Neural progenitor cell (in vitro differentiated cells): ENCODE measurements around the gene RAN. TPM values are rescaled to one million over a fixed set of nuclear protein-coding genes. Genes with fewer than 3 reads are reported as not detected.
A peak's percentile ranks its signal among the peaks of the same experiment; 100 is the strongest.

Experiments used
- DNase-seq: peaks from one replicate; pipeline ENCODE4 v3.0.0-alpha.2; 2016; ENCODE audit warnings: low spot score
- H2AFZ ChIP-seq: fragments of 200-600 bp; sonication (generic); replicated peaks from 2 replicates; pipeline ENCODE4 v1.6.1; 2016; ENCODE audit warnings: antibody characterized with exemption
- H3F3A ChIP-seq: fragments of 200-600 bp; sonication (generic); 2 replicates; pipeline ENCODE4 v1.6.1; 2016; ENCODE audit warnings: antibody characterized with exemption, low read depth
- H3K27ac ChIP-seq: fragments of 200-600 bp; sonication (generic); 2 replicates; pipeline ENCODE4 v1.5.1; 2016; ENCODE audit warnings: mild to moderate bottlenecking
- H3K27me3 ChIP-seq: fragments of 200-600 bp; sonication (generic); 2 replicates; pipeline ENCODE4 v1.6.1; 2016; ENCODE audit warnings: mild to moderate bottlenecking, moderate library complexity
- H3K36me3 ChIP-seq: fragments of 200-600 bp; sonication (generic); 2 replicates; pipeline ENCODE4 v1.5.1; 2016
- H3K4me1 ChIP-seq: fragments of 200-600 bp; sonication (generic); 2 replicates; pipeline ENCODE4 v1.6.1; 2016; ENCODE audit warnings: mixed run types
- H3K4me2 ChIP-seq: fragments of 200-600 bp; sonication (generic); 2 replicates; pipeline ENCODE4 v1.6.1; 2016
- H3K4me3 ChIP-seq: fragments of 200-600 bp; sonication (generic); 2 replicates; pipeline ENCODE4 v1.5.1; 2016
- H3K79me2 ChIP-seq: fragments of 200-600 bp; sonication (generic); 2 replicates; pipeline ENCODE4 v1.6.1; 2016; ENCODE audit warnings: low read depth
- H3K9ac ChIP-seq: fragments of 200-600 bp; sonication (generic); 2 replicates; pipeline ENCODE4 v1.6.1; 2016
- H3K9me3 ChIP-seq: fragments of 200-600 bp; sonication (generic); 2 replicates; pipeline ENCODE4 v1.5.1; 2016; ENCODE audit warnings: low read depth
- H4K20me1 ChIP-seq: fragments of 200-600 bp; sonication (generic); 2 replicates; pipeline ENCODE4 v1.6.1; 2016; ENCODE audit warnings: low read depth
- H3K27ac Mint-ChIP-seq: 3 replicates; pipeline ENCODE4 v1.8.0; 2021; ENCODE audit warnings: mixed read lengths
- H3K27me3 Mint-ChIP-seq: 2 replicates; pipeline ENCODE4 v1.8.0; 2022; ENCODE audit warnings: low read depth, mild to moderate bottlenecking, inconsistent platforms, moderate library complexity, mixed read lengths; ENCODE audit not compliant: insufficient read depth
- H3K36me3 Mint-ChIP-seq: 3 replicates; pipeline ENCODE4 v1.8.0; 2021; ENCODE audit warnings: mixed read lengths
- H3K4me1 Mint-ChIP-seq: 3 replicates; pipeline ENCODE4 v1.8.0; 2021; ENCODE audit warnings: mixed read lengths
- H3K4me3 Mint-ChIP-seq: 3 replicates; pipeline ENCODE4 v1.8.0; 2021; ENCODE audit warnings: mild to moderate bottlenecking, moderate library complexity, mixed read lengths
- H3K9me3 Mint-ChIP-seq: 3 replicates; pipeline ENCODE4 v1.8.0; 2020; ENCODE audit warnings: mixed read lengths
- EZH2 ChIP-seq: fragments of 200-600 bp; sonication (generic); IDR thresholded peaks from 2 replicates; pipeline ENCODE4 v1.6.1; 2017; ENCODE audit warnings: antibody characterized with exemption, mild to moderate bottlenecking, moderate library complexity
- EZH2phosphoT487 ChIP-seq: fragments of 200-600 bp; sonication (generic); IDR thresholded peaks from 2 replicates; pipeline ENCODE4 v1.6.1; 2017; ENCODE audit warnings: antibody characterized with exemption
- total RNA-seq: library from RNA; depleted of rRNA; stranded (reverse); fragments of >200 nt; gene quantifications from 2 replicates; pipeline ENCODE4 v1.2.3, GENCODE V29; 2015; ENCODE audit warnings: low replicate concordance
- TF ChIP-seq, protein P1 (sequence below): fragments of 200-600 bp; sonication (generic); IDR thresholded peaks from 2 replicates; pipeline ENCODE4 v1.5.1; 2017; ENCODE audit warnings: antibody characterized with exemption, mild to moderate bottlenecking

Gene RAN
- total RNA-seq, 1 donor from 2014 or later = 1,370 TPM

DNA sequence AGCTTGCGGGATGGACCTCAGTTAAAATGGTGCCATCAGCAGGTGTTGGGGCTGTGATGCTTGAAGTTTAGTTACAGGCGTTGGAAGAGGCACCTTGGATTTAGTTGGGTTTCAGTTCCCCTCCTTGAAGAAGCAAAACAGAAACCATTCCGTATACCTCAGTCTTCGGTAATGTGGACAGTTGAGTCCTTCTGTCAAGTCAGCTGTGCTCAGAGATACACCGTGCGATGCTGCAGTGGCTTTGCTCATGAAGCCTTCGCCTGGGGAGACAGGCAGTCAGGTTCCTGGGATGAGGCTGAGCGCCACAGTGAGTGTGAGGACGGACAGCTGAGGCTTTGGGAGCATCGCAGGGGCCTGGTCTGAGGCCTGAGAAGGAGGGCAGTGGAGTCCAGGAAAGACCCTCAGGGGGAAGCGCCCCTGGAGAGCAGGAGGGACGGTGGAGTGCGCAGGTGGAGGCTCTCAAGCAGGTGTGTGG lies 7.4 kb downstream of the RAN start:
- no peak for DNase-seq
- Mint-ChIP-seq H3K36me3 (peaks cover 24% of the 10 kb centered on the region), H3K4me3 (no peak overlapping the region), H3K27me3 (peaks cover 8% of the 10 kb centered on the region), H3K4me1 (peaks cover 26% of the 10 kb centered on the region), H3K27ac (peak overlapping the region; percentile 61), H3K9me3 (no peaks in the 10 kb centered on the region)
- Histone ChIP-seq H3K9ac (no peak overlapping the region), H2AFZ (no peak overlapping the region), H3K27me3 (no peaks in the 10 kb centered on the region), H3K4me3 (no peak overlapping the region), H3F3A (peaks cover 57% of the 10 kb centered on the region), H3K27ac (no peak overlapping the region), H3K4me2 (no peak overlapping the region), H3K79me2 (peaks cover 25% of the 10 kb centered on the region), H3K36me3 (peaks cover 21% of the 10 kb centered on the region), H3K9me3 (no peaks in the 10 kb centered on the region), H3K4me1 (peaks cover 7% of the 10 kb centered on the region), H4K20me1 (peaks cover 54% of the 10 kb centered on the region)
- TF ChIP-seq, protein P1, sequence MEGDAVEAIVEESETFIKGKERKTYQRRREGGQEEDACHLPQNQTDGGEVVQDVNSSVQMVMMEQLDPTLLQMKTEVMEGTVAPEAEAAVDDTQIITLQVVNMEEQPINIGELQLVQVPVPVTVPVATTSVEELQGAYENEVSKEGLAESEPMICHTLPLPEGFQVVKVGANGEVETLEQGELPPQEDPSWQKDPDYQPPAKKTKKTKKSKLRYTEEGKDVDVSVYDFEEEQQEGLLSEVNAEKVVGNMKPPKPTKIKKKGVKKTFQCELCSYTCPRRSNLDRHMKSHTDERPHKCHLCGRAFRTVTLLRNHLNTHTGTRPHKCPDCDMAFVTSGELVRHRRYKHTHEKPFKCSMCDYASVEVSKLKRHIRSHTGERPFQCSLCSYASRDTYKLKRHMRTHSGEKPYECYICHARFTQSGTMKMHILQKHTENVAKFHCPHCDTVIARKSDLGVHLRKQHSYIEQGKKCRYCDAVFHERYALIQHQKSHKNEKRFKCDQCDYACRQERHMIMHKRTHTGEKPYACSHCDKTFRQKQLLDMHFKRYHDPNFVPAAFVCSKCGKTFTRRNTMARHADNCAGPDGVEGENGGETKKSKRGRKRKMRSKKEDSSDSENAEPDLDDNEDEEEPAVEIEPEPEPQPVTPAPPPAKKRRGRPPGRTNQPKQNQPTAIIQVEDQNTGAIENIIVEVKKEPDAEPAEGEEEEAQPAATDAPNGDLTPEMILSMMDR = no peak
- TF ChIP-seq EZH2phosphoT487 (no peak), EZH2 (no peak)

DNA sequence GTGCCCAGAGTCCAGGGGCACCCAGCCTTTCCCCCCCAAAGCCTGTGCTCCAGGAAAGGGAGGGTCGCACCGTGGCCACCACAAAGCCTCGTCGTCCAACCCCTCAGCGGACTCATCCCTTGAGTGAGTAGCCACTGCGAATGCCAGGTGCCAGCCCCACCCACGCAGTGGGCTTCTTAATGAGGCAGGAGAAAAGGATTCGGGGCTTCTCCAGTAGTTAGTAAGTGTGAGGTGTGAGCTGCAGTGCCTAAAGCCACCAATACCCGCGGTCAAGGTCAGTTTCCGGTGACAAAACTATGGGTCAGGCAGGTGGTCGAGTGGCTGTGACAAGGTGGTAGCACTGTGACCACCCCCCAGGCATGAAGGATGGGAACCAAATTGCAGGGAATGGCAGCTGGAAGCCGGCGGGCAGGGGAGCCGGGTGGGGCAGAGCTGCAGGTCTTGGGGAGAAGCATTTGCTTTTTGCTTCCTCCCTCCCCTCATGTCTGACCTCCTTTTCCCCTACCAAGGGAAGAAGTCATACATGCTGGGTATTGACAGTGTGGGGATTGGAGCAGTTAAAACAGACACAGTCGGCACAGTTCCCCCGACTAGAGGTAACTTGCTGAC lies 8.0 kb downstream of the RAN start:
- peaks cover 20% of the 10 kb centered on the region for H3K4me1 Mint-ChIP-seq
- H2AFZ ChIP-seq = no peak overlapping the region
- peaks cover 8% of the 10 kb centered on the region for H3K27me3 Mint-ChIP-seq
- H3K4me2 ChIP-seq = no peak overlapping the region
- peaks cover 17% of the 10 kb centered on the region for H3K36me3 Mint-ChIP-seq
- H3K27ac Mint-ChIP-seq = peak overlapping the region; percentile 61
- H4K20me1 ChIP-seq = peaks cover 47% of the 10 kb centered on the region
- no peaks in the 10 kb centered on the region for H3K27me3 ChIP-seq
- no peak overlapping the region for H3K4me3 ChIP-seq
- TF ChIP-seq EZH2phosphoT487 (no peak), EZH2 (no peak)
- TF ChIP-seq, protein P1 = no peak
- H3K4me1 ChIP-seq = peaks cover under 1% of the 10 kb centered on the region
- H3K9ac ChIP-seq = no peak overlapping the region
- H3K27ac ChIP-seq = no peak overlapping the region
- peaks cover 15% of the 10 kb centered on the region for H3K36me3 ChIP-seq
- H3K9me3 Mint-ChIP-seq = no peaks in the 10 kb centered on the region
- peaks cover 50% of the 10 kb centered on the region for H3F3A ChIP-seq
- DNase-seq = no peak
- H3K4me3 Mint-ChIP-seq = no peak overlapping the region
- peaks cover 18% of the 10 kb centered on the region for H3K79me2 ChIP-seq
- no peaks in the 10 kb centered on the region for H3K9me3 ChIP-seq

DNA sequence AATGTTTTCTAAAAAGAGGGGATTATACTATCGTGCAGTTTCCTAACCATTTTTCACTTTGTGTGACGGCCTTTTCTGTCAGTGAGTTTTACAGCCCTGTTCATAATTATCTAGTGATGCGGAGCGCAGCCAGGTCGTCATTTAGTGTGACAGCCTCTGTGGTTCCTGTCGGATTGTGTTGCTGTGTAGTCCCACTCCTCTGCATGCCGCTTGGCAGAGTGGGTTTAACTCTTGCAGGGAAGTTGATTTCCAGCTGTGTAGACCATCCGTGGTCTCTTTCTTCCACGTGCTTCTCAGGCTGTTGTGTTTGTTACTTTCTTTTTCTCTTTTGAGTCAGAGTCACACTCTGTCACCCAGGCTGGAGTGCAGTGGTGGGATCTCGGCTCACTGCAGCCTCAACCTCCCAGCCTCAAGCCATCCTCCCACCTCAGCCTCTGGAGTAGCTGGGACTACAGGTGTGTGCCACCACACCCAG lies 8.6 kb downstream of the RAN start:
- Mint-ChIP-seq H3K4me1 (peaks cover 16% of the 10 kb centered on the region), H3K36me3 (peaks cover 14% of the 10 kb centered on the region), H3K9me3 (no peaks in the 10 kb centered on the region), H3K27ac (peak overlapping the region; percentile 61), H3K4me3 (no peak overlapping the region), H3K27me3 (peaks cover 6% of the 10 kb centered on the region)
- Histone ChIP-seq H3K27me3 (no peaks in the 10 kb centered on the region), H3K79me2 (peaks cover 13% of the 10 kb centered on the region), H3K4me2 (no peak overlapping the region), H4K20me1 (peaks cover 42% of the 10 kb centered on the region), H3K27ac (no peak overlapping the region), H3K36me3 (peaks cover 14% of the 10 kb centered on the region), H3K4me3 (no peak overlapping the region), H2AFZ (no peak overlapping the region), H3K9ac (no peak overlapping the region), H3K9me3 (no peaks in the 10 kb centered on the region), H3F3A (peaks cover 45% of the 10 kb centered on the region), H3K4me1 (no peaks in the 10 kb centered on the region)
- DNase-seq = no peak
- TF ChIP-seq, protein P1 = no peak
- TF ChIP-seq EZH2phosphoT487 = no peak
- TF ChIP-seq EZH2 = no peak
